Neural cell (in vitro differentiated cells): ENCODE measurements around the gene SLC7A14. TPM values are rescaled to one million over a fixed set of nuclear protein-coding genes. Genes with fewer than 3 reads are reported as not detected.

ENCODE experiments used
- H2AFZ ChIP-seq: fragments of 200-600, 300-800 bp; sonication (generic), shearing (Covaris generic); 2 replicates; pipeline ENCODE4 v1.6.0; 2014; ENCODE audit warnings: low read depth, mild to moderate bottlenecking, antibody characterized with exemption, low read length, moderate library complexity
- H3F3A ChIP-seq: fragments of 200-600 bp; shearing (Covaris generic); 2 replicates; pipeline ENCODE4 v1.6.1; 2016; ENCODE audit warnings: mild to moderate bottlenecking, moderate library complexity, mixed read lengths, antibody characterized with exemption, low read length; ENCODE audit not compliant: insufficient read depth, poor library complexity, severe bottlenecking
- H3K27ac ChIP-seq: fragments of 200-600, 300-800 bp; sonication (generic), shearing (Covaris generic); 2 replicates; pipeline ENCODE4 v1.5.1; 2014; ENCODE audit warnings: mild to moderate bottlenecking, low read length, moderate library complexity
- H3K27me3 ChIP-seq: fragments of 300-800, 200-600 bp; sonication (generic), shearing (Covaris generic); 2 replicates; pipeline ENCODE4 v1.6.0; 2014; ENCODE audit warnings: mild to moderate bottlenecking, low read depth, low read length, moderate library complexity; ENCODE audit not compliant: insufficient read depth
- H3K36me3 ChIP-seq: fragments of 300-800, 200-600 bp; sonication (generic), shearing (Covaris generic); 2 replicates; pipeline ENCODE4 v1.5.1; 2014; ENCODE audit warnings: mild to moderate bottlenecking, antibody characterized with exemption, low read length, moderate library complexity; ENCODE audit not compliant: insufficient read depth
- H3K4me2 ChIP-seq: fragments of 300-800, 200-600 bp; sonication (generic), shearing (Covaris generic); 2 replicates; pipeline ENCODE4 v1.6.0; 2014; ENCODE audit warnings: mild to moderate bottlenecking, low read length
- H3K4me3 ChIP-seq: fragments of 300-800, 200-600 bp; sonication (generic), shearing (Covaris generic); 2 replicates; pipeline ENCODE4 v1.5.1; 2014; ENCODE audit warnings: mild to moderate bottlenecking, low read length, moderate library complexity
- H3K79me2 ChIP-seq: fragments of 200-600 bp; shearing (Covaris generic); replicated peaks from 2 replicates; pipeline ENCODE4 v1.6.0; 2014; ENCODE audit warnings: mild to moderate bottlenecking, low read length, moderate library complexity; ENCODE audit not compliant: insufficient read depth
- H3K9ac ChIP-seq: fragments of 300-800, 200-600 bp; sonication (generic), shearing (Covaris generic); 2 replicates; pipeline ENCODE4 v1.6.1; 2016; ENCODE audit warnings: mild to moderate bottlenecking, low read length, mixed read lengths
- H3K9me2 ChIP-seq: fragments of 200-600 bp; shearing (Covaris generic); 2 replicates; pipeline ENCODE4 v1.6.1; 2016; ENCODE audit warnings: mild to moderate bottlenecking, low read length, mixed read lengths; ENCODE audit not compliant: insufficient read depth
- H3K9me3 ChIP-seq: fragments of 200-600, 300-800 bp; sonication (generic), shearing (Covaris generic); 2 replicates; pipeline ENCODE4 v1.6.1; 2016; ENCODE audit warnings: mild to moderate bottlenecking, mixed run types, low read length, moderate library complexity, mixed read lengths
- H4K20me1 ChIP-seq: fragments of 200-600 bp; shearing (Covaris generic); 2 replicates; pipeline ENCODE4 v1.6.1; 2016; ENCODE audit warnings: mild to moderate bottlenecking, mixed run types; ENCODE audit not compliant: insufficient read depth
- EP300 ChIP-seq: fragments of 450-650 bp; conservative IDR thresholded peaks from 2 replicates; pipeline ENCODE4 v1.6.1; 2014; ENCODE audit warnings: antibody characterized with exemption, mild to moderate bottlenecking, moderate library complexity; ENCODE audit not compliant: poor library complexity, severe bottlenecking
- EZH2 ChIP-seq: fragments of 200-600, 300-800 bp; shearing (Covaris generic), sonication (generic); IDR thresholded peaks from 2 replicates; pipeline ENCODE4 v1.6.1; 2014; ENCODE audit warnings: antibody characterized with exemption, low read length, borderline replicate concordance, mild to moderate bottlenecking; ENCODE audit not compliant: insufficient read depth, poor library complexity, severe bottlenecking
- MXI1 ChIP-seq: fragments of 450-650 bp; conservative IDR thresholded peaks from 2 replicates; pipeline ENCODE4 v1.6.1; 2014; ENCODE audit warnings: antibody characterized with exemption, mild to moderate bottlenecking; ENCODE audit not compliant: poor library complexity, severe bottlenecking
- POLR2AphosphoS5 ChIP-seq: IDR thresholded peaks from 2 replicates; pipeline ENCODE4 v1.6.1; 2012
- RAD21 ChIP-seq: fragments of 450-650 bp; conservative IDR thresholded peaks from 2 replicates; pipeline ENCODE4 v1.6.1; 2014; ENCODE audit warnings: antibody characterized with exemption, mild to moderate bottlenecking, moderate library complexity
- SMC3 ChIP-seq: fragments of 450-650 bp; conservative IDR thresholded peaks from 2 replicates; pipeline ENCODE4 v1.6.1; 2014; ENCODE audit warnings: antibody characterized with exemption, mild to moderate bottlenecking, moderate library complexity; ENCODE audit not compliant: poor library complexity
- TAF1 ChIP-seq: IDR thresholded peaks from 2 replicates; pipeline ENCODE4 v1.6.1; 2012; ENCODE audit warnings: low read depth
- polyA plus RNA-seq: library from polyadenylated mRNA; depleted of rRNA; stranded (reverse); fragments of >200 nt; gene quantifications from 2 replicates; pipeline ENCODE4 v1.2.3, GENCODE V29; 2014
- TF ChIP-seq, protein P1 (sequence below): fragments of 450-650 bp; IDR thresholded peaks from 2 replicates; pipeline ENCODE4 v1.5.1; 2014; ENCODE audit warnings: antibody characterized with exemption, mild to moderate bottlenecking, moderate library complexity; ENCODE audit not compliant: poor library complexity, severe bottlenecking
- TF ChIP-seq, protein P2 (sequence below): IDR thresholded peaks from 2 replicates; pipeline ENCODE4 v1.6.1; 2012; ENCODE audit warnings: borderline replicate concordance

Gene SLC7A14
- polyA plus RNA-seq, 1 donor from 2014 or later, result 5.1 TPM

- no peaks in the 10 kb centered on the region for H3K79me2 ChIP-seq
- no peak overlapping the region for H3K4me2 ChIP-seq
- no peaks in the 10 kb centered on the region for H3K9me2 ChIP-seq
- no peaks in the 10 kb centered on the region for H3K36me3 ChIP-seq
- H3F3A ChIP-seq, result no peaks in the 10 kb centered on the region
- no peaks in the 10 kb centered on the region for H3K27me3 ChIP-seq
- TF ChIP-seq MXI1 (no peak), RAD21 (no peak), EZH2 (no peak), POLR2AphosphoS5 (no peak), TAF1 (no peak), EP300 (no peak), SMC3 (no peak)
- TF ChIP-seq, protein P1, sequence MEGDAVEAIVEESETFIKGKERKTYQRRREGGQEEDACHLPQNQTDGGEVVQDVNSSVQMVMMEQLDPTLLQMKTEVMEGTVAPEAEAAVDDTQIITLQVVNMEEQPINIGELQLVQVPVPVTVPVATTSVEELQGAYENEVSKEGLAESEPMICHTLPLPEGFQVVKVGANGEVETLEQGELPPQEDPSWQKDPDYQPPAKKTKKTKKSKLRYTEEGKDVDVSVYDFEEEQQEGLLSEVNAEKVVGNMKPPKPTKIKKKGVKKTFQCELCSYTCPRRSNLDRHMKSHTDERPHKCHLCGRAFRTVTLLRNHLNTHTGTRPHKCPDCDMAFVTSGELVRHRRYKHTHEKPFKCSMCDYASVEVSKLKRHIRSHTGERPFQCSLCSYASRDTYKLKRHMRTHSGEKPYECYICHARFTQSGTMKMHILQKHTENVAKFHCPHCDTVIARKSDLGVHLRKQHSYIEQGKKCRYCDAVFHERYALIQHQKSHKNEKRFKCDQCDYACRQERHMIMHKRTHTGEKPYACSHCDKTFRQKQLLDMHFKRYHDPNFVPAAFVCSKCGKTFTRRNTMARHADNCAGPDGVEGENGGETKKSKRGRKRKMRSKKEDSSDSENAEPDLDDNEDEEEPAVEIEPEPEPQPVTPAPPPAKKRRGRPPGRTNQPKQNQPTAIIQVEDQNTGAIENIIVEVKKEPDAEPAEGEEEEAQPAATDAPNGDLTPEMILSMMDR, result no peak
- TF ChIP-seq, protein P2, sequence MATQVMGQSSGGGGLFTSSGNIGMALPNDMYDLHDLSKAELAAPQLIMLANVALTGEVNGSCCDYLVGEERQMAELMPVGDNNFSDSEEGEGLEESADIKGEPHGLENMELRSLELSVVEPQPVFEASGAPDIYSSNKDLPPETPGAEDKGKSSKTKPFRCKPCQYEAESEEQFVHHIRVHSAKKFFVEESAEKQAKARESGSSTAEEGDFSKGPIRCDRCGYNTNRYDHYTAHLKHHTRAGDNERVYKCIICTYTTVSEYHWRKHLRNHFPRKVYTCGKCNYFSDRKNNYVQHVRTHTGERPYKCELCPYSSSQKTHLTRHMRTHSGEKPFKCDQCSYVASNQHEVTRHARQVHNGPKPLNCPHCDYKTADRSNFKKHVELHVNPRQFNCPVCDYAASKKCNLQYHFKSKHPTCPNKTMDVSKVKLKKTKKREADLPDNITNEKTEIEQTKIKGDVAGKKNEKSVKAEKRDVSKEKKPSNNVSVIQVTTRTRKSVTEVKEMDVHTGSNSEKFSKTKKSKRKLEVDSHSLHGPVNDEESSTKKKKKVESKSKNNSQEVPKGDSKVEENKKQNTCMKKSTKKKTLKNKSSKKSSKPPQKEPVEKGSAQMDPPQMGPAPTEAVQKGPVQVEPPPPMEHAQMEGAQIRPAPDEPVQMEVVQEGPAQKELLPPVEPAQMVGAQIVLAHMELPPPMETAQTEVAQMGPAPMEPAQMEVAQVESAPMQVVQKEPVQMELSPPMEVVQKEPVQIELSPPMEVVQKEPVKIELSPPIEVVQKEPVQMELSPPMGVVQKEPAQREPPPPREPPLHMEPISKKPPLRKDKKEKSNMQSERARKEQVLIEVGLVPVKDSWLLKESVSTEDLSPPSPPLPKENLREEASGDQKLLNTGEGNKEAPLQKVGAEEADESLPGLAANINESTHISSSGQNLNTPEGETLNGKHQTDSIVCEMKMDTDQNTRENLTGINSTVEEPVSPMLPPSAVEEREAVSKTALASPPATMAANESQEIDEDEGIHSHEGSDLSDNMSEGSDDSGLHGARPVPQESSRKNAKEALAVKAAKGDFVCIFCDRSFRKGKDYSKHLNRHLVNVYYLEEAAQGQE, result no peak
- no peak overlapping the region for H3K4me3 ChIP-seq
- H4K20me1 ChIP-seq, result no peaks in the 10 kb centered on the region
- no peaks in the 10 kb centered on the region for H3K9me3 ChIP-seq
- no peak overlapping the region for H3K27ac ChIP-seq
- no peak overlapping the region for H3K9ac ChIP-seq
- H2AFZ ChIP-seq, result no peak overlapping the region
Measured at GRCh38 chr3:170494766-170495165, 91.1 kb downstream of the SLC7A14 start.

DNA sequence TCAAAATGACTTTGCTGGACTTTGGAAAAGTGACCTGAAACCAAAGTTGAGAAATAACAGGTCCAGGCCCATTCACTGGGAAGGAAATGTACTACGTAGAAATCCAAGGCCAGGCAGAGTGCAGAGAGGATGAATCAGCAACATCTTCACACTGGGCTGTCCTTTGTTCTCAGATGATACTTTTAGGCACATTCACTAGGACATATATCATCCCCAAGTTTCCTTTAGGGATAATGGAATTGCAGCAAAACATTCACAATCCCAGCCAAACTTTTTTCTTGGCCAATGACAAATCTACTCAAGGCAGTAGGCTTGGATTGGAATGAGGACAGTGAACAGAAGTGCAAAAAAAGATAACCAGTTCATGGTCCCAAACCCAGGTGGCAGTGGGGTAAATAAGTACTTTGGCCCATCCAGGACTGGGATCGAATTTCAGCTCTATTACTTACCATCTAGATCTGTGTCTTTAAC is 92.1 kb downstream of the SLC7A14 start:
- Histone ChIP-seq H3K9me3 (no peaks in the 10 kb centered on the region), H3F3A (no peaks in the 10 kb centered on the region), H3K27me3 (no peaks in the 10 kb centered on the region), H3K9me2 (no peaks in the 10 kb centered on the region), H2AFZ (no peak overlapping the region), H3K27ac (no peak overlapping the region), H3K4me3 (no peak overlapping the region), H3K79me2 (no peaks in the 10 kb centered on the region), H3K4me2 (no peak overlapping the region), H3K36me3 (no peaks in the 10 kb centered on the region), H3K9ac (no peak overlapping the region), H4K20me1 (no peaks in the 10 kb centered on the region)
- TF ChIP-seq SMC3 (no peak), EZH2 (no peak), POLR2AphosphoS5 (no peak), TAF1 (no peak), RAD21 (no peak)
- TF ChIP-seq, protein P2, result no peak
